ENCODE data around the gene TRIM67. TPM values are rescaled to one million over a fixed set of nuclear protein-coding genes. Genes with fewer than 3 reads are reported as not detected.

Gene TRIM67
- total and polyA plus RNA-seq, 3 donors from 2014 or later, result 0.19 to 0.26 (median 0.24) TPM

- no peaks in the 10 kb centered on the region for H3K27me3 ChIP-seq
- H3K4me1 ChIP-seq, result no peaks in the 10 kb centered on the region
- TF ChIP-seq POLR2A (IDR thresholded peaks at IDR 0.05) (no peak), CTCF (IDR thresholded peaks at IDR 0.05) (no peak)
- no peaks in the 10 kb centered on the region for H3K9me3 ChIP-seq
- DNase-seq, result no peak
- no peak overlapping the region for H3K27ac ChIP-seq
- intact Hi-C loops (cut with DNase I; ENCODE audit: low total_unique reads), result no loop called here
- 85 to 91% methylated on average over 11 of the region's 11 CpGs for WGBS, 2 donors
- no peaks in the 10 kb centered on the region for H3K36me3 ChIP-seq (ENCODE audit: low read depth, missing control alignments)
- no peak overlapping the region for H3K4me3 ChIP-seq
These were observed 24.7 kb downstream of the TRIM67 start for GRCh38 chr1:231186356-231187115.

- no peaks in the 10 kb centered on the region for H3K4me1 ChIP-seq
- no peak overlapping the region for H3K4me3 ChIP-seq
- 71 to 76% methylated on average over 10 of the region's 10 CpGs for WGBS, 2 donors
- no peaks in the 10 kb centered on the region for H3K9me3 ChIP-seq
- intact Hi-C loops (cut with DNase I; ENCODE audit: low total_unique reads), result no loop called here
- DNase-seq, result no peak
- H3K27ac ChIP-seq, result no peak overlapping the region
- TF ChIP-seq CTCF (IDR thresholded peaks at IDR 0.05) (no peak), POLR2A (IDR thresholded peaks at IDR 0.05) (no peak)
- H3K36me3 ChIP-seq (ENCODE audit: low read depth, missing control alignments), result no peaks in the 10 kb centered on the region
- H3K27me3 ChIP-seq, result no peaks in the 10 kb centered on the region
These were observed 25.7 kb downstream of the TRIM67 start for GRCh38 chr1:231187571-231187970.

- intact Hi-C loops (cut with DNase I; ENCODE audit: low total_unique reads), result no loop called here
- H3K4me3 ChIP-seq, result no peak overlapping the region
- H3K9me3 ChIP-seq, result no peaks in the 10 kb centered on the region
- H3K27ac ChIP-seq, result no peak overlapping the region
- H3K27me3 ChIP-seq, result no peaks in the 10 kb centered on the region
- no peak for TF ChIP-seq CTCF (IDR thresholded peaks at IDR 0.05)
- TF ChIP-seq POLR2A (IDR thresholded peaks at IDR 0.05), result no peak
- H3K36me3 ChIP-seq (ENCODE audit: low read depth, missing control alignments), result no peaks in the 10 kb centered on the region
- DNase-seq, result no peak
- H3K4me1 ChIP-seq, result no peaks in the 10 kb centered on the region
- WGBS, 2 donors, result 43 to 59% methylated on average over 1 to 3 of the region's 3 CpGs
These were observed 26.2 kb downstream of the TRIM67 start for GRCh38 chr1:231188072-231188471.

GRCh38 chr1:231188768-231189167, 26.9 kb downstream of the TRIM67 start:
- no peaks in the 10 kb centered on the region for H3K36me3 ChIP-seq (ENCODE audit: low read depth, missing control alignments)
- no peaks in the 10 kb centered on the region for H3K27me3 ChIP-seq
- no peak overlapping the region for H3K4me3 ChIP-seq
- H3K4me1 ChIP-seq, result no peaks in the 10 kb centered on the region
- H3K27ac ChIP-seq, result no peak overlapping the region
- intact Hi-C loops (cut with DNase I; ENCODE audit: low total_unique reads), result no loop called here
- TF ChIP-seq POLR2A (IDR thresholded peaks at IDR 0.05) (no peak), CTCF (IDR thresholded peaks at IDR 0.05) (no peak)
- WGBS, 2 donors, result 91 to 93% methylated on average over 6 to 7 of the region's 7 CpGs
- H3K9me3 ChIP-seq, result no peaks in the 10 kb centered on the region
- DNase-seq, result no peak
